ENCODE measurements around the gene TFDP3.

DNA sequence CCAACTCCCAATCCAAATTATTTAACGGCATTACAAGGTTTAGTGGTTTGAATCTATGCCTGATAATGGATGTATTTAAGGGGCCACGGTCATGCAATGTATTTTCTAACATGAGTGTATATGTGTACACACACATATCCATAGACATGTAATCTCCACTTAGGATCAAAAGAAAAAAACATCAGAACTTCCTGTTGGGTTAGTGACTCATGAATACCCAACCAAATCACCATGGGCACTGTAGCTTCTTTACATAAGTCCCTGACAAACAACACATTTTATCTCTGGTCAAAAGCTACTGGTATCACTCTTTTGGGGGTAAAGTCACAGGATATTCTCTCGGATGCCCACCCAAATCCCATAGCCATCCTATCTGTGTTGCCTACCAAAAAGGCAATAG lies 36.5 kb upstream of the TFDP3 start:
- TF ChIP-seq ESRRA (CRISPR knock-in tag; IDR thresholded peaks at IDR 0.05; ENCODE audit: low read depth) = no peak
- TF ChIP-seq, protein P1, sequence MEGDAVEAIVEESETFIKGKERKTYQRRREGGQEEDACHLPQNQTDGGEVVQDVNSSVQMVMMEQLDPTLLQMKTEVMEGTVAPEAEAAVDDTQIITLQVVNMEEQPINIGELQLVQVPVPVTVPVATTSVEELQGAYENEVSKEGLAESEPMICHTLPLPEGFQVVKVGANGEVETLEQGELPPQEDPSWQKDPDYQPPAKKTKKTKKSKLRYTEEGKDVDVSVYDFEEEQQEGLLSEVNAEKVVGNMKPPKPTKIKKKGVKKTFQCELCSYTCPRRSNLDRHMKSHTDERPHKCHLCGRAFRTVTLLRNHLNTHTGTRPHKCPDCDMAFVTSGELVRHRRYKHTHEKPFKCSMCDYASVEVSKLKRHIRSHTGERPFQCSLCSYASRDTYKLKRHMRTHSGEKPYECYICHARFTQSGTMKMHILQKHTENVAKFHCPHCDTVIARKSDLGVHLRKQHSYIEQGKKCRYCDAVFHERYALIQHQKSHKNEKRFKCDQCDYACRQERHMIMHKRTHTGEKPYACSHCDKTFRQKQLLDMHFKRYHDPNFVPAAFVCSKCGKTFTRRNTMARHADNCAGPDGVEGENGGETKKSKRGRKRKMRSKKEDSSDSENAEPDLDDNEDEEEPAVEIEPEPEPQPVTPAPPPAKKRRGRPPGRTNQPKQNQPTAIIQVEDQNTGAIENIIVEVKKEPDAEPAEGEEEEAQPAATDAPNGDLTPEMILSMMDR (CRISPR knock-in tag; IDR thresholded peaks at IDR 0.05) = no peak
- TF ChIP-seq, protein P2, sequence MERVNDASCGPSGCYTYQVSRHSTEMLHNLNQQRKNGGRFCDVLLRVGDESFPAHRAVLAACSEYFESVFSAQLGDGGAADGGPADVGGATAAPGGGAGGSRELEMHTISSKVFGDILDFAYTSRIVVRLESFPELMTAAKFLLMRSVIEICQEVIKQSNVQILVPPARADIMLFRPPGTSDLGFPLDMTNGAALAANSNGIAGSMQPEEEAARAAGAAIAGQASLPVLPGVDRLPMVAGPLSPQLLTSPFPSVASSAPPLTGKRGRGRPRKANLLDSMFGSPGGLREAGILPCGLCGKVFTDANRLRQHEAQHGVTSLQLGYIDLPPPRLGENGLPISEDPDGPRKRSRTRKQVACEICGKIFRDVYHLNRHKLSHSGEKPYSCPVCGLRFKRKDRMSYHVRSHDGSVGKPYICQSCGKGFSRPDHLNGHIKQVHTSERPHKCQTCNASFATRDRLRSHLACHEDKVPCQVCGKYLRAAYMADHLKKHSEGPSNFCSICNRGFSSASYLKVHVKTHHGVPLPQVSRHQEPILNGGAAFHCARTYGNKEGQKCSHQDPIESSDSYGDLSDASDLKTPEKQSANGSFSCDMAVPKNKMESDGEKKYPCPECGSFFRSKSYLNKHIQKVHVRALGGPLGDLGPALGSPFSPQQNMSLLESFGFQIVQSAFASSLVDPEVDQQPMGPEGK (CRISPR knock-in tag; IDR thresholded peaks at IDR 0.05) = no peak
- TF ChIP-seq PHF8 (CRISPR knock-in tag; IDR thresholded peaks at IDR 0.05) = no peak
- TF ChIP-seq SMC3 (IDR thresholded peaks at IDR 0.05; ENCODE audit: low read length) = no peak
- TF ChIP-seq RNF2 (conservative IDR thresholded peaks at IDR 0.05; ENCODE audit: low read depth) = no peak
- no peak for TF ChIP-seq CHD4 (IDR thresholded peaks at IDR 0.05; ENCODE audit: borderline replicate concordance, low read length)

Measured in HepG2 (cell line).